CD4-positive, alpha-beta T cell treated with Interleukin-12 subunit alpha and Interleukin-12 subunit beta, for 1 hour (primary cell): ENCODE results near the gene SCARF1.
A peak's percentile ranks its signal among the peaks of the same experiment; 100 is the strongest.

Source experiments
- DNase-seq: peaks from one replicate; pipeline ENCODE4 v3.0.0-alpha.2; 2020

Gene SCARF1

GRCh38 chr17:1627982-1628855 lies 17.3 kb downstream of the SCARF1 start, which contains the start of gene SLC43A2:
TSS of gene SLC43A2 (minus strand) at chr17:1628834. CDS start at chr17:1627874, 960 bp downstream.
- DNase-seq = peak; percentile 78

GRCh38 chr17:1627182-1627981 lies 18.1 kb downstream of the SCARF1 start:
- no peak for DNase-seq

- DNase-seq = no peak
Observed at GRCh38 chr17:1626333-1626732, 19.2 kb downstream of the SCARF1 start.

GRCh38 chr17:1625581-1625980 lies 20.0 kb downstream of the SCARF1 start:
- no peak for DNase-seq

GRCh38 chr17:1625053-1625452 lies 20.5 kb downstream of the SCARF1 start:
- no peak for DNase-seq

GRCh38 chr17:1624650-1625049 lies 20.9 kb downstream of the SCARF1 start:
- DNase-seq = no peak

- DNase-seq = no peak
Observed at GRCh38 chr17:1623057-1623630, 22.4 kb downstream of the SCARF1 start.

- no peak for DNase-seq
Observed at GRCh38 chr17:1621273-1621954, 24.1 kb downstream of the SCARF1 start.

- no peak for DNase-seq
Observed at GRCh38 chr17:1620486-1620885, 25.0 kb downstream of the SCARF1 start.

GRCh38 chr17:1617620-1618174 lies 27.8 kb downstream of the SCARF1 start:
- no peak for DNase-seq

- no peak for DNase-seq
Observed at GRCh38 chr17:1616101-1616500, 29.4 kb downstream of the SCARF1 start.

GRCh38 chr17:1612400-1612799 lies 33.1 kb downstream of the SCARF1 start:
- DNase-seq = no peak

GRCh38 chr17:1611715-1612114 lies 33.8 kb downstream of the SCARF1 start:
- DNase-seq = no peak

GRCh38 chr17:1608676-1609075 lies 36.9 kb downstream of the SCARF1 start:
- no peak for DNase-seq

GRCh38 chr17:1607971-1608320 lies 37.6 kb downstream of the SCARF1 start:
- no peak for DNase-seq

GRCh38 chr17:1606352-1606985 lies 39.1 kb downstream of the SCARF1 start:
- no peak for DNase-seq

GRCh38 chr17:1605681-1606351 lies 39.7 kb downstream of the SCARF1 start:
- no peak for DNase-seq

GRCh38 chr17:1604831-1605528 lies 40.6 kb downstream of the SCARF1 start:
- DNase-seq = no peak

GRCh38 chr17:1601571-1601970 lies 44.0 kb downstream of the SCARF1 start:
- DNase-seq = no peak

GRCh38 chr17:1598399-1599095 lies 47.0 kb downstream of the SCARF1 start:
- DNase-seq = no peak
